GM21423 (cell line): ENCODE data around the gene DHRS2.
"Not testable (repeated sequence)": the region's sequence is repeated elsewhere in the genome, so short reads cannot be mapped to it uniquely, and the experiment has no call there.

Source experiments
- ATAC-seq: cut with Tn5 transposase; IDR thresholded peaks from one replicate; pipeline ENCODE4 v1.9.1; 2021; ENCODE audit warnings: mild to moderate bottlenecking, moderate library complexity; ENCODE audit not compliant: unreplicated experiment

The DHRS2 gene

GRCh38 chr14:23689709-23690514 lies 53.7 kb downstream of the DHRS2 start:
- not testable (repeated sequence) for ATAC-seq

- no peak for ATAC-seq
These were observed 56.3 kb downstream of the DHRS2 start for GRCh38 chr14:23692416-23692815.

- ATAC-seq: no peak
These were observed 57.1 kb downstream of the DHRS2 start for GRCh38 chr14:23693252-23693775.

GRCh38 chr14:23694085-23694948 lies 58.2 kb downstream of the DHRS2 start:
- no peak for ATAC-seq
